ENCODE data around the gene GNG13. TPM values are rescaled to one million over a fixed set of nuclear protein-coding genes. Genes with fewer than 3 reads are reported as not detected.

Gene GNG13
- polyA plus RNA-seq, 2 of the 4 experiments (the other 2 are of a cell fraction), result 0.09 TPM; not detected in 1

DNA sequence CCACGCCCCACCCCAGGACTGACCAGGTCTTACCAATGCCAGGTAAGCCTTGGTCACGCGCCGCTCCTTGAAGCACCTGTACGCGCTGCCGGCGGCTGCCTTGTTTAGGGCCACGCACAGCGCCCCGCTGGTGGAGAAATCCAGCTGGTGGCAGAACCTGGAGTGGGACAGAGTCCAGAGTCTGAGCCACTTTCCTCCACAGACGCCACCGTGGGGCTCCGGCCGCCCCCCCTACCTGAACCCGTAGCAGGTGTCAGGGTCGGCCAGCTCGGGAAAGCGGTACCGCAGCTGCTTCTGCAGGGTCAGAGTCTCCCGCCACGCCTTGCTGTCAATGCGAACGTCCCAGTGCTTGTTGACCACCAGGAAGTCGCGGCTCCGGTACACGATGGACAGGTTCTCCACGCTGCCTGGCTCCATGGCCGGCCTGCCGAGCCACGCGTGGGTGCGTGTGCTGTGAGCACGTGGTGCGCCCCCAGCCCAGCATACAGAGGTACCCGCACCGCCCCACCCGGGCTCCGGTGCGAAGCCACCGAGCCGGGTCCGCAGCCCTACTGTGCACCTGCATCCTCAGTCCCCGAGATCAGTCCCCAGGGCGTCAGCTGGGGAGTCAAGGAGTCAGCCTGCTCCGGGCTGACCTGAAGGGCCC, 13.1 kb downstream of the GNG13 start:
- FAIRE-seq (no peak), ATAC-seq (peak; percentile 0 to 2; a peak in 1 of 6 replicates), DNase-seq (ENCODE audit: low read depth in 1 of 2, low spot score in 1 of 2) (no peak)
- Histone ChIP-seq H3K4me3 (peak overlapping the region; percentile 93), H3K4me1 (peaks cover 27% of the 10 kb centered on the region), H3K4me2 (peak overlapping the region; percentile 100), H3K27ac (peak overlapping the region; percentile 84 to 92), H3K9me3 (no peaks in the 10 kb centered on the region)
- CTCF ChIA-PET, result interaction anchor here (0.6 to 10.1 kb wide), 11 partner anchors 9 to 240 kb away, joined by 3 to 205 read pairs (median 27); partner anchors contain the start of genes ANTKMT, CCDC78, CIAO3 and METRN
- 54% methylated on average over 23 of the region's 47 CpGs for WGBS (ENCODE audit: missing lambda C conversion rate)
- TF ChIP-seq E2F6 (IDR thresholded peaks at IDR 0.05; ENCODE audit: borderline replicate concordance, low read depth) (no peak), MAX (IDR thresholded peaks at IDR 0.05) (peak; percentile 55; the same call in 1 of the 2 replicates)
- POLR2A ChIA-PET, result interaction anchor here (1.3 to 1.8 kb wide), 3 partner anchors 16 to 81 kb away, joined by 3 to 8 read pairs (median 5); partner anchors contain the start of gene ANTKMT

GRCh38 chr16:785563-786535, 14.7 kb downstream of the GNG13 start:
- Histone ChIP-seq H3K9me3 (no peaks in the 10 kb centered on the region), H3K4me3 (no peak overlapping the region), H3K27ac (0 out of 6 replicates have a peak overlapping the region, but pooled peaks of 1 of the 2 experiments have one; percentile 20), H3K4me1 (peaks cover 27% of the 10 kb centered on the region), H3K4me2 (no peak overlapping the region)
- TF ChIP-seq ESRRA (IDR thresholded peaks at IDR 0.05; ENCODE audit: borderline replicate concordance, low read length) (no peak), TFCP2L1 (CRISPR knock-in tag; IDR thresholded peaks at IDR 0.05) (no peak), BCL3 (IDR thresholded peaks at IDR 0.05) (no peak), SMC3 (IDR thresholded peaks at IDR 0.05) (peak; percentile 69), HEYL (CRISPR knock-in tag; IDR thresholded peaks at IDR 0.05) (no peak), RNF2 (IDR thresholded peaks at IDR 0.05; ENCODE audit: borderline replicate concordance, low read depth) (no peak), MAX (IDR thresholded peaks at IDR 0.05) (peak; percentile 54), CHD4 (IDR thresholded peaks at IDR 0.05; ENCODE audit: borderline replicate concordance) (no peak), RAD21 (conservative IDR thresholded peaks at IDR 0.05 in 1 of 2, IDR thresholded peaks at IDR 0.05 in 1 of 2) (peak; percentile 77)
- TF ChIP-seq, protein P1, sequence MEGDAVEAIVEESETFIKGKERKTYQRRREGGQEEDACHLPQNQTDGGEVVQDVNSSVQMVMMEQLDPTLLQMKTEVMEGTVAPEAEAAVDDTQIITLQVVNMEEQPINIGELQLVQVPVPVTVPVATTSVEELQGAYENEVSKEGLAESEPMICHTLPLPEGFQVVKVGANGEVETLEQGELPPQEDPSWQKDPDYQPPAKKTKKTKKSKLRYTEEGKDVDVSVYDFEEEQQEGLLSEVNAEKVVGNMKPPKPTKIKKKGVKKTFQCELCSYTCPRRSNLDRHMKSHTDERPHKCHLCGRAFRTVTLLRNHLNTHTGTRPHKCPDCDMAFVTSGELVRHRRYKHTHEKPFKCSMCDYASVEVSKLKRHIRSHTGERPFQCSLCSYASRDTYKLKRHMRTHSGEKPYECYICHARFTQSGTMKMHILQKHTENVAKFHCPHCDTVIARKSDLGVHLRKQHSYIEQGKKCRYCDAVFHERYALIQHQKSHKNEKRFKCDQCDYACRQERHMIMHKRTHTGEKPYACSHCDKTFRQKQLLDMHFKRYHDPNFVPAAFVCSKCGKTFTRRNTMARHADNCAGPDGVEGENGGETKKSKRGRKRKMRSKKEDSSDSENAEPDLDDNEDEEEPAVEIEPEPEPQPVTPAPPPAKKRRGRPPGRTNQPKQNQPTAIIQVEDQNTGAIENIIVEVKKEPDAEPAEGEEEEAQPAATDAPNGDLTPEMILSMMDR (IDR thresholded peaks at IDR 0.05), result peak; percentile 74
- POLR2A ChIA-PET, result interaction anchor here (1.1 kb wide), 1 partner anchor 65 kb away, joined by 3 read pairs; the partner anchor contains the start of gene ANTKMT
- CTCF ChIA-PET, result interaction anchor here (0.7 to 10.1 kb wide), 29 partner anchors 10 to 1291 kb away, joined by 3 to 205 read pairs (median 5); partner anchors contain the start of genes ANTKMT, CCDC78, CIAO3 and METRN
- no peak for FAIRE-seq
- ATAC-seq, result peak; percentile 26 to 74
- 25% methylated on average over 18 of the region's 58 CpGs for WGBS (ENCODE audit: missing lambda C conversion rate)
- DNase-seq (ENCODE audit: low read depth in 1 of 2, low spot score in 1 of 2), result peak; percentile 74 to 77

- POLR2A ChIA-PET, result interaction anchor here (1.1 kb wide), 1 partner anchor 64 kb away, joined by 3 read pairs; the partner anchor contains the start of gene ANTKMT
- TF ChIP-seq ZC3H11A (IDR thresholded peaks at IDR 0.05) (no peak), NR3C1 (IDR thresholded peaks at IDR 0.05) (no peak), MYC (IDR thresholded peaks at IDR 0.05; ENCODE audit: borderline replicate concordance, low read length) (no peak), MAZ (IDR thresholded peaks at IDR 0.05; ENCODE audit: borderline replicate concordance, low read depth, low read length) (no peak), BHLHE40 (IDR thresholded peaks at IDR 0.05; ENCODE audit: low read depth, low read length) (no peak), SMC3 (IDR thresholded peaks at IDR 0.05) (no peak), PBX3 (IDR thresholded peaks at IDR 0.05) (no peak; the same call in 1 of the 2 replicates), USF2 (IDR thresholded peaks at IDR 0.05) (no peak), NFE2L2 (conservative IDR thresholded peaks at IDR 0.05; ENCODE audit: low read length) (no peak), KDM5A (IDR thresholded peaks at IDR 0.05) (no peak), HDAC2 (IDR thresholded peaks at IDR 0.05) (no peak), CHD2 (IDR thresholded peaks at IDR 0.05; ENCODE audit: low read length, partially characterized antibody) (no peak), POLR2AphosphoS2 (conservative IDR thresholded peaks at IDR 0.05; ENCODE audit: low read length) (no peak), EP300 (IDR thresholded peaks at IDR 0.05) (no peak)
These were observed 16.1 kb downstream of the GNG13 start for GRCh38 chr16:784431-784830.

More at GRCh38 chr16:784431-784830, 16.1 kb downstream of the GNG13 start:
- H3K4me2 ChIP-seq, result no peak overlapping the region
- H3K9me3 ChIP-seq, result no peaks in the 10 kb centered on the region
- FAIRE-seq (no peak), ATAC-seq (no peak), DNase-seq (ENCODE audit: low read depth in 1 of 2, low spot score in 1 of 2) (no peak)
- H3K27ac ChIP-seq, result no peak overlapping the region
- WGBS (ENCODE audit: missing lambda C conversion rate), result 100% methylated on average over 3 of the region's 19 CpGs
- H3K4me1 ChIP-seq, result peaks cover 25% of the 10 kb centered on the region
- no peak overlapping the region for H3K4me3 ChIP-seq
- CTCF ChIA-PET, result interaction anchor here (0.8 to 10.1 kb wide), 16 partner anchors 8 to 184 kb away, joined by 3 to 205 read pairs (median 22); partner anchors contain the start of genes ANTKMT, CCDC78, CIAO3 and METRN
